Measurements from ENCODE around the gene AFTPH.
"Not testable (repeated sequence)": the region's sequence is repeated elsewhere in the genome, so short reads cannot be mapped to it uniquely, and the experiment has no call there.

The AFTPH gene

DNA sequence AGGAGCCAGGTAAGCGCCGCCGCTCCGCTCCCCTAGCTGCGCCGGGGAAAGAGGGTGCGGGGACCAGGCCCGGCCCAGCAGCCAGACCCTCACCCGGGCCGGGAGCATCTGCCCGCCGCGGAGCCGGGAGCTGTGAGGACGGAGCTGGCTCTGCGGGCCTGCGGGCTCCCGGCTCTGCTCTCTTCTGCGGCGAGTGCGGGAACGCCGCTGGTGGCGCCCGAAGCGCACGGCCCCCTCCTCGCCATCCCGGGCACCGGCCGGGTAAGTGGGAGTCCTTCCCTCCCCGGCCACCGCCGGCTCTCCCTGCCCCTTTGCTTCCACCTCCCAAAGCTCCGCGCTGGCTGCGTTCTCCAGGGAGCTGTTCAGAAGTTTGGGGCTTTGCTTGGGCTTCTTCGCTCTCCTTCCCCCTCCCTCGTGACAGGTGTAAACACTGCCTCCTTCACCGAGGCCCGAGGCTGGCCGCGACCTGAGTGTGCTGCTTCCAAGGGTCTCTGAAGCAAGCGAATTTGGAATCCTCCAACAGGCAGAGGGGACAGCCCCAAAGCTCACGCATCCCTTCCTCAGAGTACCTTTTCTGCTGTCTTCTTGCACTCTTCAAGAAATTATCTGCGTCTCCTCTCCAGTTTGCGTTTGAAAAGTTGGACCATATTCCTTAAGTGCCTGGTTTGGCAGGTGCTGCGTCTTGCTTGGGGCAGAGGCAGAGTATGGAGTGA lies 632 bp downstream of the AFTPH start (continued):
- TF ChIP-seq, protein P1, sequence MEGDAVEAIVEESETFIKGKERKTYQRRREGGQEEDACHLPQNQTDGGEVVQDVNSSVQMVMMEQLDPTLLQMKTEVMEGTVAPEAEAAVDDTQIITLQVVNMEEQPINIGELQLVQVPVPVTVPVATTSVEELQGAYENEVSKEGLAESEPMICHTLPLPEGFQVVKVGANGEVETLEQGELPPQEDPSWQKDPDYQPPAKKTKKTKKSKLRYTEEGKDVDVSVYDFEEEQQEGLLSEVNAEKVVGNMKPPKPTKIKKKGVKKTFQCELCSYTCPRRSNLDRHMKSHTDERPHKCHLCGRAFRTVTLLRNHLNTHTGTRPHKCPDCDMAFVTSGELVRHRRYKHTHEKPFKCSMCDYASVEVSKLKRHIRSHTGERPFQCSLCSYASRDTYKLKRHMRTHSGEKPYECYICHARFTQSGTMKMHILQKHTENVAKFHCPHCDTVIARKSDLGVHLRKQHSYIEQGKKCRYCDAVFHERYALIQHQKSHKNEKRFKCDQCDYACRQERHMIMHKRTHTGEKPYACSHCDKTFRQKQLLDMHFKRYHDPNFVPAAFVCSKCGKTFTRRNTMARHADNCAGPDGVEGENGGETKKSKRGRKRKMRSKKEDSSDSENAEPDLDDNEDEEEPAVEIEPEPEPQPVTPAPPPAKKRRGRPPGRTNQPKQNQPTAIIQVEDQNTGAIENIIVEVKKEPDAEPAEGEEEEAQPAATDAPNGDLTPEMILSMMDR (tag by site-specific recombination; IDR thresholded peaks at IDR 0.05): peak; percentile 36; the same call in 1 of the 2 replicates
- TF ChIP-seq ZNF768 (tag by site-specific recombination; IDR thresholded peaks at IDR 0.05): no peak
- 0 out of 2 replicates have a peak, but pooled peaks have one; percentile 45 for TF ChIP-seq ZSCAN30 (tag by site-specific recombination; IDR thresholded peaks at IDR 0.05)

- CTCF ChIA-PET: interaction anchor here (0.5 to 2.2 kb wide), 2 partner anchors 37 to 131 kb away, joined by 3 to 8 read pairs; no protein-coding TSS in a partner anchor
- POLR2A ChIA-PET: interaction anchor here (0.8 to 2.4 kb wide), 3 partner anchors 119 to 226 kb away, joined by 3 to 8 read pairs (median 5); no protein-coding TSS in a partner anchor
- H3K9me3 ChIP-seq (ENCODE audit: control insufficient read depth, insufficient read depth, low read depth, low read length): no peaks in the 10 kb centered on the region
Observed at GRCh38 chr2:64525317-64525613, 1.1 kb downstream of the AFTPH start.

DNA sequence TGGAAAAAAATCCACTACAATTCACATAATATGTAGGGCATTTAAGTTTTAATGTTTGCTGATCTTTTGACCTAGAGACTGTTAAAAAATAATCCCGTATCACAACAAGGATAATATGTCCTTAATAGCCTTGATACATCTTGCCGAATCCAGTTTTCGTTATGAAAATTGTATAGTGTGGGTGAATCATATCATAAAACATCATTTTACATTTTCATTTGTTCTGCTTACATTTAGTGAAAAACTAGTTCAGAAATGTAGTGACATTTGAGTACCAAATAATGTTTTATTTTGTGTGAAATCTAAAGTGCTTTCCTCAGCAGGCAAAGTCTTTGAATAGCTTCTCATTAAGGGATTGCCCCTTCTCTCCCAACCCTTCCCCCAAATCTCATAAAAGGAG lies 1.9 kb downstream of the AFTPH start:
- Histone ChIP-seq H3K36me3 (ENCODE audit: control insufficient read depth in 2 of 2, insufficient read depth in 1 of 2, low read length in 2 of 2) (no peaks in the 10 kb centered on the region; a peak in 1 of 3 replicates), H3K4me3 (ENCODE audit: low read depth, low read length) (peak overlapping the region; percentile 9; the same call in 1 of the 2 replicates), H3K9me3 (ENCODE audit: control insufficient read depth, insufficient read depth, low read depth, low read length) (no peaks in the 10 kb centered on the region), H3K4me1 (ENCODE audit: control insufficient read depth, insufficient read depth, low read length) (no peaks in the 10 kb centered on the region; the same call in 1 of the 2 replicates), H3K27ac (ENCODE audit: extremely low read depth, low read depth, low read length) (no peak overlapping the region)
- TF ChIP-seq ZNF132 (tag by site-specific recombination; IDR thresholded peaks at IDR 0.05; ENCODE audit: borderline replicate concordance): no peak
- no peak for TF ChIP-seq ZNF416 (tag by site-specific recombination; IDR thresholded peaks at IDR 0.05)
- no peak for TF ChIP-seq ZNF623 (tag by site-specific recombination; IDR thresholded peaks at IDR 0.05)
- TF ChIP-seq ZNF394 (tag by site-specific recombination; IDR thresholded peaks at IDR 0.05; ENCODE audit: borderline replicate concordance): no peak
- TF ChIP-seq, protein P2, sequence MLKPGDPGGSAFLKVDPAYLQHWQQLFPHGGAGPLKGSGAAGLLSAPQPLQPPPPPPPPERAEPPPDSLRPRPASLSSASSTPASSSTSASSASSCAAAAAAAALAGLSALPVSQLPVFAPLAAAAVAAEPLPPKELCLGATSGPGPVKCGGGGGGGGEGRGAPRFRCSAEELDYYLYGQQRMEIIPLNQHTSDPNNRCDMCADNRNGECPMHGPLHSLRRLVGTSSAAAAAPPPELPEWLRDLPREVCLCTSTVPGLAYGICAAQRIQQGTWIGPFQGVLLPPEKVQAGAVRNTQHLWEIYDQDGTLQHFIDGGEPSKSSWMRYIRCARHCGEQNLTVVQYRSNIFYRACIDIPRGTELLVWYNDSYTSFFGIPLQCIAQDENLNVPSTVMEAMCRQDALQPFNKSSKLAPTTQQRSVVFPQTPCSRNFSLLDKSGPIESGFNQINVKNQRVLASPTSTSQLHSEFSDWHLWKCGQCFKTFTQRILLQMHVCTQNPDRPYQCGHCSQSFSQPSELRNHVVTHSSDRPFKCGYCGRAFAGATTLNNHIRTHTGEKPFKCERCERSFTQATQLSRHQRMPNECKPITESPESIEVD (tag by site-specific recombination; IDR thresholded peaks at IDR 0.05): peak; percentile 72; the same call in 1 of the 2 replicates
- POLR2A ChIA-PET: no interaction called here
- CTCF ChIA-PET: interaction anchor here (0.7 to 1.2 kb wide), 2 partner anchors 61 to 216 kb away, joined by 3 read pairs; no protein-coding TSS in a partner anchor

More at GRCh38 chr2:64525317-64525613, 1.1 kb downstream of the AFTPH start:
- no peak for TF ChIP-seq OVOL3 (tag by site-specific recombination; IDR thresholded peaks at IDR 0.05)
- TF ChIP-seq PRDM1 (tag by site-specific recombination; IDR thresholded peaks at IDR 0.05): peak; percentile 89
- peak overlapping the region; percentile 80 for H3K27ac ChIP-seq (ENCODE audit: extremely low read depth, low read depth, low read length)
- no peaks in the 10 kb centered on the region; the same call in 1 of the 2 replicates for H3K4me1 ChIP-seq (ENCODE audit: control insufficient read depth, insufficient read depth, low read length)
- H3K36me3 ChIP-seq (ENCODE audit: control insufficient read depth in 2 of 2, insufficient read depth in 1 of 2, low read length in 2 of 2): no peaks in the 10 kb centered on the region; a peak in 1 of 3 replicates
- H3K4me3 ChIP-seq (ENCODE audit: low read depth, low read length): peak overlapping the region; percentile 99

- CTCF ChIA-PET: interaction anchor here (0.6 kb wide), 1 partner anchor 50 kb away, joined by 3 read pairs; no protein-coding TSS in a partner anchor
- H3K27ac ChIP-seq (ENCODE audit: extremely low read depth, low read depth, low read length): not testable (repeated sequence)
Observed at GRCh38 chr2:64530946-64531345, 6.8 kb downstream of the AFTPH start.

More at GRCh38 chr2:64530946-64531345, 6.8 kb downstream of the AFTPH start:
- H3K4me3 ChIP-seq (ENCODE audit: low read depth, low read length); POLR2A ChIA-PET; H3K9me3 ChIP-seq (ENCODE audit: control insufficient read depth, insufficient read depth, low read depth, low read length); H3K4me1 ChIP-seq (ENCODE audit: control insufficient read depth, insufficient read depth, low read length); H3K36me3 ChIP-seq (ENCODE audit: control insufficient read depth in 2 of 2, insufficient read depth in 1 of 2, low read length in 2 of 2): not testable (repeated sequence)
- TF ChIP-seq ZNF362 (tag by site-specific recombination; IDR thresholded peaks at IDR 0.05): 0 out of 2 replicates have a peak, but pooled peaks have one; percentile 61
